HG03045 (cell line): ENCODE measurements around the gene GCSH.

Source experiments
- ATAC-seq: cut with Tn5 transposase; IDR thresholded peaks from one replicate; pipeline ENCODE4 v1.9.1; 2021; ENCODE audit warnings: mild to moderate bottlenecking, moderate library complexity; ENCODE audit not compliant: unreplicated experiment

Gene GCSH

GRCh38 chr16:81105946-81106345 lies 9.8 kb upstream of the GCSH start:
- no peak for ATAC-seq

GRCh38 chr16:81101702-81102101 lies 5.5 kb upstream of the GCSH start:
- no peak for ATAC-seq

- ATAC-seq: no peak
Observed at GRCh38 chr16:81099958-81100357, 3.8 kb upstream of the GCSH start.

GRCh38 chr16:81097230-81097629 lies 1.0 kb upstream of the GCSH start:
- no peak for ATAC-seq

- ATAC-seq: no peak
Observed at GRCh38 chr16:81096715-81097208, 567 bp upstream of the GCSH start.

GRCh38 chr16:81095653-81095952 lies 592 bp downstream of the GCSH start:
- ATAC-seq: no peak

GRCh38 chr16:81094771-81095251 lies 1.4 kb downstream of the GCSH start:
- ATAC-seq: no peak

GRCh38 chr16:81088836-81089235 lies 7.4 kb downstream of the GCSH start:
- ATAC-seq: no peak

GRCh38 chr16:81081014-81081413 lies 15.2 kb downstream of the GCSH start:
- ATAC-seq: no peak

- no peak for ATAC-seq
Observed at GRCh38 chr16:81080233-81080632, 16.0 kb downstream of the GCSH start.

- ATAC-seq: peak; percentile 98
Observed at GRCh38 chr16:81077076-81077940, 18.9 kb downstream of the GCSH start, which contains the start of gene C16orf46. C16orf46 (minus strand) TSS chr16:81077238; CDS start chr16:81063955, 13,283 bp downstream.

GRCh38 chr16:81076566-81077075 lies 19.6 kb downstream of the GCSH start:
- ATAC-seq: peak; percentile 83

- ATAC-seq: no peak
Observed at GRCh38 chr16:81073560-81074330, 22.4 kb downstream of the GCSH start.

- ATAC-seq: no peak
Observed at GRCh38 chr16:81071805-81072204, 24.4 kb downstream of the GCSH start.

GRCh38 chr16:81070979-81071378 lies 25.2 kb downstream of the GCSH start:
- ATAC-seq: no peak

GRCh38 chr16:81069063-81069462 lies 27.1 kb downstream of the GCSH start:
- ATAC-seq: no peak

GRCh38 chr16:81067166-81067565 lies 29.0 kb downstream of the GCSH start:
- ATAC-seq: no peak

GRCh38 chr16:81066681-81067080 lies 29.5 kb downstream of the GCSH start:
- no peak for ATAC-seq

GRCh38 chr16:81061871-81062608 lies 34.2 kb downstream of the GCSH start:
- ATAC-seq: no peak

GRCh38 chr16:81061307-81061640 lies 34.9 kb downstream of the GCSH start:
- no peak for ATAC-seq
